ENCODE results near the gene TMEM18.

GRCh38 chr2:692767-693166 is 15.6 kb upstream of the TMEM18 start:
- TF ChIP-seq CTCF (IDR thresholded peaks at IDR 0.05) = no peak
- no peak for TF ChIP-seq EZH2phosphoT487 (IDR thresholded peaks at IDR 0.05)

Measured in neural progenitor cell (in vitro differentiated cells).